HepG2 (cell line): ENCODE results near the gene PSMB8. TPM values are rescaled to one million over a fixed set of nuclear protein-coding genes. Genes with fewer than 3 reads are reported as not detected.

Experiments
- ATAC-seq: fragments of 200-7000 bp; cut with Tn5 transposase; 3 replicates; pipeline ENCODE4 v1.9.1; 2020; ENCODE audit warnings: mild to moderate bottlenecking, moderate library complexity
- BruUV-seq: library from RNA; stranded (reverse); fragments of 400-500 nt; replicated peaks from 2 replicates; lab custom pipeline; 2021; lab: Mats Ljungman, UMichigan
- CTCF ChIA-PET: fragments of 300-600 bp; formaldehyde crosslinking; extraction: SDS; loops from one replicate; lab custom pipeline; 2021; ENCODE audit warnings: low total read pairs, inconsistent platforms, low intra/inter-chr PET ratio; lab: Yijun Ruan, JAX
- POLR2A ChIA-PET: fragments of 350-600 bp; sonication (Branson Sonifier 250); formaldehyde crosslinking; loops from one replicate; lab custom pipeline; 2020; ENCODE audit warnings: antibody characterized with exemption, inconsistent platforms; lab: Yijun Ruan, JAX
- DNase-seq: peaks from one replicate; pipeline ENCODE4 v3.0.0-alpha.2; 2015; ENCODE audit warnings: low spot score
- FAIRE-seq: peaks from 3 replicates; lab custom pipeline; 2011; peaks lifted over from hg19 to GRCh38; lab: Jason Lieb, UNC
- H2AFZ ChIP-seq: one replicate; pipeline ENCODE4 v1.6.1; 2011; ENCODE audit warnings: low read length, inconsistent platforms
- H3K27ac ChIP-seq: fragments of 300-600 bp; 3 replicates; pipeline ENCODE4 v1.8.0; 2011; ENCODE audit warnings: mixed run types, mild to moderate bottlenecking, mixed read lengths, low read length, inconsistent platforms; ENCODE audit not compliant: insufficient read depth; ENCODE audit errors: extremely low read length
- H3K27me3 ChIP-seq, 2 experiments: fragments of 200-600 bp in 1 of 2; 2 replicates in 1 of 2; 3 replicates in 1 of 2; pipeline versions ENCODE4 v1.6.0 to v1.8.0; 2011; ENCODE audit warnings: low read length in 2 of 2, mild to moderate bottlenecking in 2 of 2, moderate library complexity in 2 of 2, inconsistent platforms in 1 of 2; ENCODE audit not compliant: insufficient read depth in 2 of 2, control insufficient read depth in 1 of 2
- H3K36me3 ChIP-seq, 2 experiments: fragments of 200-600 bp in 1 of 2; replicated peaks in 1 of 2; 2 replicates in 1 of 2; 3 replicates in 1 of 2; pipeline versions ENCODE4 v1.5.1 to v1.8.0; 2011; ENCODE audit warnings: low read length in 2 of 2, inconsistent platforms in 1 of 2; ENCODE audit not compliant: insufficient read depth in 2 of 2, control insufficient read depth in 1 of 2
- H3K4me1 ChIP-seq: 2 replicates; pipeline ENCODE4 v1.5.1; 2012; ENCODE audit warnings: low read length, inconsistent platforms; ENCODE audit not compliant: insufficient read depth
- H3K4me2 ChIP-seq: 2 replicates; pipeline ENCODE4 v1.6.0; 2011; ENCODE audit warnings: low read depth, low read length, inconsistent platforms
- H3K4me3 ChIP-seq, 3 experiments: fragments of 200-600 bp in 1 of 3; sonication (generic), shearing (Covaris generic) in 1 of 3; replicated peaks in 1 of 3; 2 replicates each; pipeline ENCODE4 v1.5.1; 2011 to 2016; ENCODE audit warnings: low read length in 3 of 3, inconsistent platforms in 2 of 3, low read depth in 2 of 3, mild to moderate bottlenecking in 2 of 3, control low read depth in 1 of 3, mixed read lengths in 1 of 3; ENCODE audit not compliant: insufficient read depth in 1 of 3
- H3K79me2 ChIP-seq: one replicate; pipeline ENCODE4 v1.6.1; 2011; ENCODE audit warnings: low read length, inconsistent platforms; ENCODE audit not compliant: insufficient read depth
- H3K9ac ChIP-seq: 2 replicates; pipeline ENCODE4 v1.6.0; 2011; ENCODE audit warnings: mild to moderate bottlenecking, low read depth, low read length, inconsistent platforms; ENCODE audit not compliant: insufficient read depth
- H3K9me3 ChIP-seq: 2 replicates; pipeline ENCODE4 v1.5.1; 2012; ENCODE audit warnings: mild to moderate bottlenecking, low read length
- H4K20me1 ChIP-seq: 2 replicates; pipeline ENCODE4 v1.6.0; 2011; ENCODE audit warnings: inconsistent platforms, mild to moderate bottlenecking, low read length, moderate library complexity; ENCODE audit not compliant: insufficient read depth
- AHR ChIP-seq: IDR thresholded peaks from 2 replicates; pipeline ENCODE4 v1.6.1; 2018; ENCODE audit warnings: missing genetic modification reagents, missing compliant biosample characterization
- ELF1 ChIP-seq: sonication (generic); formaldehyde crosslinking; IDR thresholded peaks from 2 replicates; pipeline ENCODE4 v1.4.0; 2020; ENCODE audit warnings: missing genetic modification reagents
- GLI4 ChIP-seq: sonication (generic); formaldehyde crosslinking; IDR thresholded peaks from 2 replicates; pipeline ENCODE4 v1.5.1; 2020; ENCODE audit warnings: missing genetic modification reagents, mild to moderate bottlenecking, moderate library complexity, borderline replicate concordance
- HBP1 ChIP-seq: IDR thresholded peaks from 2 replicates; pipeline ENCODE4 v1.6.1; 2016; ENCODE audit warnings: low read depth, control low read depth
- KLF9 ChIP-seq: IDR thresholded peaks from 2 replicates; pipeline ENCODE4 v1.6.1; 2016; ENCODE audit warnings: low read depth
- MYPOP ChIP-seq: sonication (generic); formaldehyde crosslinking; IDR thresholded peaks from 2 replicates; pipeline ENCODE4 v1.8.1; 2023; ENCODE audit warnings: mild to moderate bottlenecking, moderate library complexity, missing genetic modification reagents
- PAX8 ChIP-seq: sonication (generic); formaldehyde crosslinking; IDR thresholded peaks from 2 replicates; pipeline ENCODE4 v1.8.0; 2022; ENCODE audit warnings: mild to moderate bottlenecking, missing genetic modification reagents, borderline replicate concordance
- PLSCR1 ChIP-seq: sonication (generic); formaldehyde crosslinking; IDR thresholded peaks from 2 replicates; pipeline ENCODE4 v1.5.0; 2020; ENCODE audit warnings: missing genetic modification reagents, mild to moderate bottlenecking, borderline replicate concordance
- SIN3A ChIP-seq: IDR thresholded peaks from 2 replicates; pipeline ENCODE4 v1.6.1; 2011; ENCODE audit warnings: low read depth, mild to moderate bottlenecking, control low read depth, low read length, borderline replicate concordance
- SOX13 ChIP-seq, 3 experiments: fragments of 450-650 bp in 1 of 3; sonication (generic) in 1 of 3; formaldehyde crosslinking in 1 of 3; IDR thresholded peaks in 2 of 3; conservative IDR thresholded peaks in 1 of 3; 2 replicates each; pipeline versions ENCODE4 v1.5.0 to v1.6.1; 2016 to 2020; ENCODE audit warnings: antibody characterized with exemption in 1 of 3, mild to moderate bottlenecking in 1 of 3, missing compliant biosample characterization in 1 of 3, missing genetic modification reagents in 1 of 3, moderate library complexity in 1 of 3
- U2AF1 ChIP-seq: fragments of 200-400 bp; formaldehyde crosslinking; optimal IDR thresholded peaks from 2 replicates; pipeline ENCODE3; 2017; ENCODE audit warnings: mild to moderate bottlenecking, low read depth, low read length
- ZFP91 ChIP-seq: sonication (generic); formaldehyde crosslinking; IDR thresholded peaks from 2 replicates; pipeline ENCODE4 v1.9.0; 2022; ENCODE audit warnings: missing genetic modification reagents, mild to moderate bottlenecking, borderline replicate concordance
- ZNF207 ChIP-seq: fragments of 450-650 bp; IDR thresholded peaks from 2 replicates; pipeline ENCODE4 v1.6.1; 2016; ENCODE audit warnings: antibody characterized with exemption, borderline replicate concordance
- ZNF224 ChIP-seq: sonication (generic); formaldehyde crosslinking; IDR thresholded peaks from 2 replicates; pipeline ENCODE4 v1.5.0; 2020; ENCODE audit warnings: mild to moderate bottlenecking, missing genetic modification reagents
- ZNF367 ChIP-seq: sonication (generic); formaldehyde crosslinking; IDR thresholded peaks from 2 replicates; pipeline ENCODE4 v1.4.0; 2020; ENCODE audit warnings: missing genetic modification reagents, borderline replicate concordance
- ZNF597 ChIP-seq: sonication (generic); formaldehyde crosslinking; IDR thresholded peaks from 2 replicates; pipeline ENCODE4 v1.5.0; 2020; ENCODE audit warnings: missing genetic modification reagents
- ZNF672 ChIP-seq: sonication (generic); formaldehyde crosslinking; IDR thresholded peaks from 2 replicates; pipeline ENCODE4 v1.8.1; 2022; ENCODE audit warnings: missing genetic modification reagents
- ZNF878 ChIP-seq: sonication (generic); formaldehyde crosslinking; IDR thresholded peaks from 2 replicates; pipeline ENCODE4 v1.8.1; 2023; ENCODE audit warnings: mild to moderate bottlenecking, missing genetic modification reagents, moderate library complexity
- ZZZ3 ChIP-seq: sonication (generic); formaldehyde crosslinking; IDR thresholded peaks from 2 replicates; pipeline ENCODE4 v1.4.0; 2020; ENCODE audit warnings: missing genetic modification reagents, mild to moderate bottlenecking, borderline replicate concordance
- WGBS: methylation state at CpG from one replicate; pipeline ENCODE4 v1.1.6; 2017; ENCODE audit warnings: low lambda C conversion rate; 5-methylcytosine and 5-hydroxymethylcytosine counted together
- in situ Hi-C: cut with HindIII; loops from 2 replicates; pipeline ENCODE4 v1.10.0; 2017; ENCODE audit warnings: low pct_unique_long_range_greater_than_20kb; ENCODE audit not compliant: extremely low pct_ligation_motif_present
- intact Hi-C: fragments of 100-400 bp; cut with micrococcal nuclease; formaldehyde crosslinking; loops from one replicate; pipeline ENCODE4 v1.10.0; 2022; ENCODE audit not compliant: unreplicated experiment
- polyA plus RNA-seq, 8 experiments: library from polyadenylated mRNA; depleted of rRNA in 3 of 8; stranded (reverse) in 7 of 8; unstranded in 1 of 8; fragments of >200 nt; fragmentation: Illumina TruSeq in 4 of 8; extraction: Trizol in 4 of 8; gene quantifications; 2 replicates each; pipeline versions ENCODE4 v1.2.1 to v1.2.3, GENCODE V29; 2011 to 2016; ENCODE audit warnings: low read depth in 4 of 8, missing spikeins in 1 of 8, mixed read lengths in 1 of 8; ENCODE audit not compliant: insufficient read depth in 1 of 8
- total RNA-seq, 5 experiments: library from RNA; depleted of rRNA; stranded (reverse); fragments of >200 nt; fragmentation: Illumina TruSeq; extraction: Trizol; gene quantifications; 2 replicates each; pipeline ENCODE4 v1.2.3, GENCODE V29; 2016; ENCODE audit warnings: low read depth in 1 of 5

The PSMB8 gene
- total and polyA plus RNA-seq, 2 of the 13 experiments (the other 11 are each of a cell fraction or from before 2014, with no cell fraction given), result 30.7 to 64.7 TPM

- no TSS peak for BruUV-seq
- WGBS, result 36% methylated on average over 2 of the region's 2 CpGs
- intact Hi-C loops, result loop anchor here (1.0 kb wide), 2 partner anchors 29 to 42 kb away; no protein-coding TSS in a partner anchor
- ChIA-PET CTCF (interaction anchor here (1.4 to 2.5 kb wide), 2 partner anchors 28 to 42 kb away, joined by 4 to 18 read pairs; partner anchors contain the start of gene TAP1), POLR2A (no interaction called here)
- DNase-seq, result peak; percentile 55
- peak; percentile 87 for ATAC-seq
- Histone ChIP-seq H3K4me1 (no peaks in the 10 kb centered on the region), H3K27me3 (no peaks in the 10 kb centered on the region), H3K36me3 (peaks cover 9 to 22% of the 10 kb centered on the region in 2 experiments; a peak in 4 of 5 replicates), H3K4me3 (no peak overlapping the region), H3K4me2 (no peak overlapping the region), H3K9me3 (no peaks in the 10 kb centered on the region), H2AFZ (no peak overlapping the region), H3K27ac (no peak overlapping the region), H4K20me1 (no peaks in the 10 kb centered on the region), H3K9ac (no peak overlapping the region), H3K79me2 (no peaks in the 10 kb centered on the region)
- peak; percentile 91 for FAIRE-seq
- in situ Hi-C loops, result no loop called here
- TF ChIP-seq AHR (CRISPR knock-in tag) (no peak), ELF1 (no peak), ZNF878 (CRISPR knock-in tag) (no peak), ZNF672 (CRISPR knock-in tag) (no peak), MYPOP (peak; percentile 62; the same call in 1 of the 2 replicates), ZNF224 (CRISPR knock-in tag) (no peak), SOX13 (IDR thresholded peaks at IDR 0.05) (no peak), SOX13 (CRISPR knock-in tag; conservative IDR thresholded peaks at IDR 0.05 in 1 of 2, IDR thresholded peaks at IDR 0.05 in 1 of 2) (no peak), PLSCR1 (no peak), ZNF597 (CRISPR knock-in tag) (no peak), ZNF367 (CRISPR knock-in tag) (no peak), ZZZ3 (CRISPR knock-in tag) (no peak), U2AF1 (no peak), GLI4 (CRISPR knock-in tag) (no peak), ZFP91 (no peak), SIN3A (no peak), HBP1 (CRISPR knock-in tag) (no peak), KLF9 (CRISPR knock-in tag) (no peak), PAX8 (CRISPR knock-in tag) (no peak), ZNF207 (no peak)
Measured at GRCh38 chr6:32825966-32826365, 17.9 kb downstream of the PSMB8 start.
